Epidermal melanocyte (primary cell): Measurements from ENCODE around the gene ISCA2.

Experiments
- DNase-seq: peaks from one replicate; pipeline ENCODE4 v3.0.0; 2011; ENCODE audit warnings: low spot score; ENCODE audit not compliant: insufficient read length

Gene ISCA2

DNA sequence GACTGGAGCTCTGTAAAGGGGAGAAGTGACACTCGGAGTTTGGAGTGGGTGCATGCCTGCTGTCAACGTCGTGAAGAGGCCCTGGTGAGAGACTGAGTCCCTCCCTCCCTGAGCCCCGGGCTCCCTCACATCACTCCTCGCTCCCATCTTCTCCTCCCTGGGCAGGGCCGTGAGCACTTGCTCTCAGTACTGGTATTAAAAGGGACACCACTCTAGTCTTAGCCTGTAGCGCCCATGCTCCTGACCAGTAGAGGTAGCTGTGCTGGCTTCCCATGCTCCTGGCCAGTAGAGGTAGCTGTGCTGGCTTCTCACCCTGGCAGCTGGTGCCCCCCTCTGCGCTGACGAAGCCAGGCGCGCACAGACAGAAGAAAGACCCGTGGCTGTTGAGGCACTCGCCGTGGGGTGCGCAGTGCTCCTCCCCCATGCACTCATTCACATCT lies 14.7 kb downstream of the ISCA2 start:
- no peak for DNase-seq

- DNase-seq = no peak
These were observed 15.4 kb downstream of the ISCA2 start for GRCh38 chr14:74508844-74509428.

GRCh38 chr14:74509587-74510222 lies 16.1 kb downstream of the ISCA2 start:
- no peak for DNase-seq

DNA sequence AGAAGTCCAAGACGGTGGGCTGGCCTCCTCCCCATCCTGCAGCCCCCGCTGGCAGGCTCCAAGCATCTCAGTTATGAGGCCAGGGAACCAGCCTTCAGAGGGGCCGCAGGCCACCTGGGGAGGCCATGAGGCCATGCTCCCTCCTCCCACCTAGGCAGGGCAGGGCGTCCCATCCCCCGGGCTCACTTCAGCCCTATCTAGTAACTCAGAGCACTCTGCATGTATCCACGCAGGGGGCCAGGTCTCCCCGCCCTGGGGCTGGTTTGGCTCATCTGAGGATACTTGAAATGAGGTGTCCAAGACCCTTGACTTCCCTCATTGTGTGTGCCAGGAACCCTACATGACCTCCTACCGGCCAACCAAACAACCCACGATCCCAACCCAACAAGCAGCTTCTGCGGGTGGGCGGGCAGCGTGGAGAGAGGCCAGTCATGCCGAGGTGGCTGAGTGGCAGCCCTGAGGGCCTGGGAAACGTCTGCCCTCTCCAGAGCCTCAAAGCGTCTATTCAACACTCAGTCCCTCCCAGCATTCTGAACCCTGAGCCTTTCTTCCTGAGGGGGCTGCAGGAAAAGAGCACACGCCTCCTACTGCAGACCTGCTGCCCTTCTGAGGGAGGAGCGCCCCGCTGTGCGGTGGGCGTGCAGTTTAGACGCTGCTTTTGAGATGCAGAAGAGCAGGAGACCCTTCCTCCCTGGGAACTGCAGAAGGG lies 16.8 kb downstream of the ISCA2 start:
- no peak for DNase-seq

GRCh38 chr14:74510959-74511409 lies 17.4 kb downstream of the ISCA2 start:
- no peak for DNase-seq

GRCh38 chr14:74511966-74512830 lies 18.6 kb downstream of the ISCA2 start:
- no peak for DNase-seq

- no peak for DNase-seq
These were observed 20.9 kb downstream of the ISCA2 start for GRCh38 chr14:74514471-74514941.

DNA sequence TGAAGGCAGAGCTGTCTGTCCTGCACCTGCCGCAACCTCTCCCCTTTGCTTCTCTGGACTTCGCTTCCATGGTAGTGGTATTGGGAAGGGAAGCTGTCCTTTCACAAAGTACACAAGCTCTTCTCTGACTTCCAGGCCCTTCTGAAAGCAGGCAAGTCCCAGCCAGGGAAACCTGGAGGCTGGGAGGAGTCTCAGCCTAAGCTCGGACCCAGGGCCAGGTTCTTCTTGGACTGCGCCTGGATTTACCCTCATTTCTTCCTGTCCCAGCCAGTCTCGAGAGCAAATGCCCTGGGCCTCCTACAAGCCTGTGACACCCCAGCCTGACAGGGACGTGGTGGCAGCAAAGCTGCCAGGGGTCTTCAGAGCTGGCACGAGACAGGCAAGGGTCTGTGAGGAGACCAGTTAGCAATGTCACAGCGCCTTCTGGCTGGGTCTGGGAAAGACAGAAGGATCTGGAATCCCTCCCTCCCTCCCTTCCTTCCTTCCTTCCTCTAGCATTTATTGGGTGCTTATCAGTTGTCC lies 22.4 kb downstream of the ISCA2 start:
- DNase-seq = no peak

DNA sequence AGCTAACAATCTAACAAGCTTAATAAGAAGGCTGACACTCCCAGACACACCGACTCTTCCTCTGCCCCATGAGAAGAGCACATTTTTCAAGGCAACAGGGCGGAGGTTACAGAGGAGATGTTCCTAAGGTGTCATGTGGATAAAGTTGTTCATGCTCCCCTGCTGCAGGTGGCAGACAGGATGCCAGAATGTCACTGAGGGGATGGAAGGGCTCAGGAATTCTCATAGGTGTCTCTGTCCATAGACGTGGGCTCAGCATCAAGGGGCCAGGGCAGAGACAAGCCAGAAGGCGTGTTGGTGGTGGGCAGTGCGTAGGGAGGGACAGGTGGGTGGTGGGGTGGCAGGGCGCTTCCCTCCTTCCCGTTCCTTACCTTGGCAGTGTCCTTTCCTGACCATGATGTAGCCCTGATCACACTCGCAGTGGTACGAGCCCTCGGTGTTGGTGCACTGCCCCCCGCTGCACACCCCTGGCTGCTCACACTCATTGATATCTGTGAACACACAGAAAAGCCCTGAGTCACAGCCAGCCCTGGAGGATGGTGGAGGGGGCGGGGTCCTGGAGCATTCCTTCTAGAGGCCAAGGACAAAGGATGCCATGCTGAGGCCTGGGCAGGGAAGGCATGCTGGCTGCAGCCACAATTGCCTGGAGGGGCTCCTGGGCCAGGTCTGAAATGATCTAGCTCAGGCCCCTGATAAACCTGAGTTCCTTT lies 23.0 kb downstream of the ISCA2 start:
- DNase-seq = no peak

GRCh38 chr14:74517731-74518130 lies 24.2 kb downstream of the ISCA2 start:
- DNase-seq = no peak

DNA sequence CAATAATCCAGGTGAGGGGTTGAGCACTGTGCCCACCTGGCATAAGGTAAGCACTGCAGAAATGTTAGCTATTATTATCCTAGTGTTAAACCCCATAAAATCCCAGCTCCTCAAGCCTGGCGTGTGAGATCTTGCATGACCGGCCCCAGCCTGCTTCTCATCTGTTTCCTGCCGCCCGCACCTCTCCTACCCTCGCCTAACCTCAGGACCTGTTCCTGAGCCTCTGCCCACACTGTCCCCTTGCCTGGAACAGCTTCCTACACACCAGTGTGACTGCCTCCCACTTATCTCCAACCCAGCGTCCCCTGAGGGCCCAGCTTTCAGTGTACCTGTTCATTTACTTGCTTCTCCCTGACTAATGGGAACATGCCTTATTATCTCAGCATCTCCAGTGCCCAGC lies 24.7 kb downstream of the ISCA2 start:
- DNase-seq = no peak

DNA sequence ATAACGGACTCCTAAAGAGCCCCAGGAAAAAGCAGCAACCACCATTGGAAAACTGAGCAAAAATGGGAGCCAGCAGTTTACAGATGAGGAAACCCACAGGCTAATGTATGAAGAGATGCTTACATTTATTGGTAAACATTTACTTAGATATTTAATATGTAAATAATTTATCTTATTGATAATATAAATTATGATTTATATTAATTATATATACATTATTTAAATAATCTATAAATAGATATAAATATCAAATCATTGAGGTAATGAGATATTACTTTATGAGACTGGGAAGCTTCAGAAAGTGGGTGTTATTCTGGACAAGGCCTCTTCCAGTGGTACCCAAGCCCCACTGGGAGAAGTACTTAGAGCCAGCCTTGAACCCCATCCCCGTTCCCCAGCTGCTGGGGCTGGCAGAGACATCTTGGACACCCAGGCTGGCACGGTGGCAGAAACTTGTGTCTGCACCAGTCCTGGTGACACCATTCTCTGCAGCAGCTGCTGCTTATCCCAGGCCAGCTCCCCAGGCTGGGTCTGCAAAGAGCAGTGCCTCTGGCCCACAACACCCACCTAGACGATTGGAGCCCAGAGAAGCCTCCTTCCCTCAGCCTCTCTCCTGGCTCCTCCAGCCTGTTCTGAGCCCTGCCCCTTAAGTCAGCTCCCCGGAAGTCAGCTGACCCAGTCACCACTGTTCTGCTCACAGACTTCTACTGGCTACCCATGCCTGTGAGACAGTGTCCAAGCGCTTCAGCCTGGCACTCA lies 25.9 kb downstream of the ISCA2 start:
- DNase-seq = no peak

GRCh38 chr14:74521756-74522155 lies 28.2 kb downstream of the ISCA2 start:
- DNase-seq = no peak

- no peak for DNase-seq
These were observed 29.2 kb downstream of the ISCA2 start for GRCh38 chr14:74522740-74523139.

GRCh38 chr14:74524076-74524811 lies 30.7 kb downstream of the ISCA2 start:
- DNase-seq = no peak

DNA sequence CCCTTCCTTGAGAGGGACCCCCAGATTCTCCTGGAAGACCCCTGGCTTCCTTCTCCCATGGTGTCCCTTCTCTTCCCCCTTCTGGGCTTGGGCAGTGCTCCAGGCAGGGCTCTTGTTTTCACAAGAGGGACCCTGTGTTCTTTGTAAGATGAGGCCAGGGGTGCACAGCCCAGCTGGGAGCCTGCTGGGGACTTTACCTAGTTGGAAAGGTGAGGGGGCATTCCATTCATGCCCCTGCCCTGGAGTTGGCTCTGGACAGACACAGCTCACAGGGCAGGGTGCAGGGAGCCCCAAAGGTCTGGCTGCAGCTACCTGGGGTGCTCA lies 31.2 kb downstream of the ISCA2 start:
- no peak for DNase-seq

- no peak for DNase-seq
These were observed 31.8 kb downstream of the ISCA2 start for GRCh38 chr14:74525361-74525851.

GRCh38 chr14:74526854-74527585 lies 33.5 kb downstream of the ISCA2 start:
- no peak for DNase-seq
